ENCODE results near the gene ADRM1.

ADRM1 gene

GRCh38 chr20:62345681-62346370, 43.0 kb downstream of the ADRM1 start:
- DNase-seq, result no peak

GRCh38 chr20:62346398-62347150, 43.8 kb downstream of the ADRM1 start:
- no peak for DNase-seq

GRCh38 chr20:62347151-62347404, 44.3 kb downstream of the ADRM1 start:
- DNase-seq, result no peak

GRCh38 chr20:62347445-62347844, 44.6 kb downstream of the ADRM1 start:
- no peak for DNase-seq

GRCh38 chr20:62348604-62349003, 45.8 kb downstream of the ADRM1 start:
- no peak for DNase-seq

GRCh38 chr20:62349556-62350097, 46.8 kb downstream of the ADRM1 start:
- no peak for DNase-seq

GRCh38 chr20:62350098-62350628, 47.4 kb downstream of the ADRM1 start:
- DNase-seq, result no peak

- no peak for DNase-seq
Observed at GRCh38 chr20:62350629-62351422, 48.0 kb downstream of the ADRM1 start.

- no peak for DNase-seq
Observed at GRCh38 chr20:62351469-62352401, 48.9 kb downstream of the ADRM1 start.

GRCh38 chr20:62352402-62353288, 49.8 kb downstream of the ADRM1 start:
- no peak for DNase-seq

- DNase-seq, result no peak
Observed at GRCh38 chr20:62353289-62354030, 50.7 kb downstream of the ADRM1 start.

- no peak for DNase-seq
Observed at GRCh38 chr20:62354031-62354808, 51.4 kb downstream of the ADRM1 start.

GRCh38 chr20:62354811-62355341, 52.1 kb downstream of the ADRM1 start:
- no peak for DNase-seq

- DNase-seq, result no peak
Observed at GRCh38 chr20:62355516-62355877, 52.7 kb downstream of the ADRM1 start.

GRCh38 chr20:62355878-62356588, 53.2 kb downstream of the ADRM1 start:
- DNase-seq, result no peak

- no peak for DNase-seq
Observed at GRCh38 chr20:62356589-62357186, 53.9 kb downstream of the ADRM1 start.

- no peak for DNase-seq
Observed at GRCh38 chr20:62357187-62357667, 54.4 kb downstream of the ADRM1 start.

- no peak for DNase-seq
Observed at GRCh38 chr20:62357681-62358080, 54.9 kb downstream of the ADRM1 start.
